H1 (cell line): Measurements from ENCODE around the gene ADAM19. TPM values are rescaled to one million over a fixed set of nuclear protein-coding genes. Genes with fewer than 3 reads are reported as not detected.

Experiments
- CTCF ChIA-PET: fragments of 300-600 bp; sonication (Branson Sonifier 250); formaldehyde crosslinking; loops from one replicate; lab custom pipeline; 2021; ENCODE audit not compliant: partially characterized antibody; lab: Charles Lee
- POLR2A ChIA-PET: fragments of 300-600 bp; sonication (Branson Sonifier 250); formaldehyde crosslinking; loops from one replicate; lab custom pipeline; 2021; ENCODE audit warnings: inconsistent platforms; ENCODE audit not compliant: partially characterized antibody; lab: Charles Lee
- DNase-seq, 2 experiments: peaks; one replicate each; pipeline versions ENCODE4 v3.0.0 to v3.0.0-alpha.2; 2010 to 2022; ENCODE audit warnings: low spot score in 2 of 2, low read depth in 1 of 2, mixed read lengths in 1 of 2
- FAIRE-seq: peaks from 2 replicates; lab custom pipeline; 2011; peaks lifted over from hg19 to GRCh38; lab: Jason Lieb, UNC
- H2AFZ ChIP-seq: 2 replicates; pipeline ENCODE4 v1.8.1; 2012; ENCODE audit warnings: low read length, inconsistent platforms
- H2AK5ac ChIP-seq: 2 replicates; pipeline ENCODE4 v1.6.1; 2013; ENCODE audit warnings: low read depth, low read length
- H2BK120ac ChIP-seq: replicated peaks from 2 replicates; pipeline ENCODE3; 2013; ENCODE audit warnings: low read depth, low read length, inconsistent platforms
- H2BK12ac ChIP-seq: 2 replicates; pipeline ENCODE4 v1.6.1; 2013; ENCODE audit warnings: low read depth, low read length
- H2BK15ac ChIP-seq: 2 replicates; pipeline ENCODE4 v1.6.1; 2013; ENCODE audit warnings: low read length
- H2BK20ac ChIP-seq: 2 replicates; pipeline ENCODE4 v1.6.1; 2013; ENCODE audit warnings: low read length
- H2BK5ac ChIP-seq: 2 replicates; pipeline ENCODE4 v1.6.1; 2013; ENCODE audit warnings: low read depth, low read length
- H3K14ac ChIP-seq: 2 replicates; pipeline ENCODE4 v1.6.1; 2013; ENCODE audit warnings: inconsistent platforms; ENCODE audit not compliant: insufficient read length
- H3K18ac ChIP-seq: 2 replicates; pipeline ENCODE4 v1.6.1; 2013; ENCODE audit warnings: low read length; ENCODE audit errors: extremely low read depth
- H3K23ac ChIP-seq: 2 replicates; pipeline ENCODE4 v1.6.1; 2013; ENCODE audit warnings: inconsistent platforms; ENCODE audit not compliant: insufficient read length
- H3K23me2 ChIP-seq: 2 replicates; pipeline ENCODE4 v1.6.1; 2013; ENCODE audit warnings: low read depth, low read length
- H3K27ac ChIP-seq: 2 replicates; pipeline ENCODE4 v1.6.1; 2011; ENCODE audit warnings: low read depth, low read length, inconsistent platforms
- H3K27me3 ChIP-seq, 4 experiments: replicated peaks in 1 of 4; 1 replicate in 1 of 4; 2 replicates in 3 of 4; pipeline versions ENCODE4 v1.6.1 to v1.8.1; 2011 to 2013; ENCODE audit warnings: low read length in 3 of 4, mild to moderate bottlenecking in 3 of 4, inconsistent platforms in 2 of 4, mixed read lengths in 2 of 4, moderate library complexity in 1 of 4; ENCODE audit not compliant: control insufficient read depth in 3 of 4, insufficient read depth in 3 of 4; ENCODE audit errors: extremely low read depth in 1 of 4
- H3K36me3 ChIP-seq, 4 experiments: 2 replicates each; pipeline versions ENCODE4 v1.6.1 to v1.8.1; 2011 to 2013; ENCODE audit warnings: mild to moderate bottlenecking in 4 of 4, low read length in 3 of 4, moderate library complexity in 2 of 4, control low read depth in 1 of 4, inconsistent platforms in 1 of 4; ENCODE audit not compliant: insufficient read depth in 4 of 4, control insufficient read depth in 2 of 4
- H3K4ac ChIP-seq: replicated peaks from 2 replicates; pipeline ENCODE3; 2013; ENCODE audit warnings: low read length, low read depth, mixed read lengths, inconsistent platforms; ENCODE audit not compliant: insufficient read length
- H3K4me1 ChIP-seq, 4 experiments: replicated peaks in 1 of 4; 1 replicate in 1 of 4; 2 replicates in 3 of 4; pipeline versions ENCODE4 v1.6.1 to v1.8.1; 2011 to 2013; ENCODE audit warnings: low read length in 3 of 4, inconsistent platforms in 2 of 4, mixed read lengths in 1 of 4; ENCODE audit not compliant: insufficient read depth in 4 of 4, control insufficient read depth in 3 of 4
- H3K4me2 ChIP-seq, 2 experiments: 2 replicates each; pipeline versions ENCODE4 v1.6.1 to v1.8.1; 2011 to 2013; ENCODE audit warnings: low read depth in 2 of 2, low read length in 2 of 2, control low read depth in 1 of 2, inconsistent platforms in 1 of 2, mild to moderate bottlenecking in 1 of 2; ENCODE audit not compliant: insufficient read depth in 1 of 2
- H3K4me3 ChIP-seq, 4 experiments: fragments of 200-600, 300-600 bp in 1 of 4; sonication (generic), shearing (Covaris generic), sonication (Bioruptor Twin) in 1 of 4; 2 replicates each; pipeline versions ENCODE4 v1.5.1 to v1.8.1; 2011 to 2016; ENCODE audit warnings: low read length in 4 of 4, low read depth in 3 of 4, control low read depth in 2 of 4, inconsistent platforms in 2 of 4, mild to moderate bottlenecking in 2 of 4, mixed read lengths in 1 of 4, moderate library complexity in 1 of 4; ENCODE audit not compliant: insufficient read depth in 2 of 4; ENCODE audit errors: extremely low read depth in 1 of 4
- H3K56ac ChIP-seq: replicated peaks from 2 replicates; pipeline ENCODE3; 2013; ENCODE audit warnings: low read depth, mild to moderate bottlenecking, mixed read lengths, low read length, inconsistent platforms; ENCODE audit not compliant: insufficient read length
- H3K79me1 ChIP-seq: 2 replicates; pipeline ENCODE4 v1.6.1; 2013; ENCODE audit warnings: low read depth, low read length, control low read depth
- H3K79me2 ChIP-seq, 2 experiments: 2 replicates each; pipeline versions ENCODE4 v1.6.1 to v1.8.1; 2012 to 2013; ENCODE audit warnings: low read length in 2 of 2, mild to moderate bottlenecking in 2 of 2, inconsistent platforms in 1 of 2; ENCODE audit not compliant: insufficient read depth in 2 of 2, control insufficient read depth in 1 of 2
- H3K9ac ChIP-seq, 4 experiments: replicated peaks in 1 of 4; 1 replicate in 1 of 4; 2 replicates in 3 of 4; pipeline versions ENCODE4 v1.6.1 to v1.8.1; 2011 to 2013; ENCODE audit warnings: low read depth in 3 of 4, low read length in 3 of 4, control low read depth in 2 of 4, mild to moderate bottlenecking in 2 of 4, moderate library complexity in 2 of 4, inconsistent platforms in 1 of 4; ENCODE audit errors: extremely low read depth in 1 of 4
- H3K9me3 ChIP-seq, 2 experiments: 2 replicates each; pipeline versions ENCODE4 v1.6.1 to v1.8.1; 2012 to 2013; ENCODE audit warnings: mild to moderate bottlenecking in 2 of 2, moderate library complexity in 2 of 2, control low read depth in 1 of 2, inconsistent platforms in 1 of 2, low read depth in 1 of 2, low read length in 1 of 2, mixed read lengths in 1 of 2; ENCODE audit not compliant: insufficient read depth in 2 of 2
- H4K20me1 ChIP-seq, 2 experiments: replicated peaks in 1 of 2; 2 replicates each; pipeline versions ENCODE3 to v1.8.1; 2011 to 2013; ENCODE audit warnings: inconsistent platforms in 2 of 2, low read length in 2 of 2, mild to moderate bottlenecking in 1 of 2; ENCODE audit not compliant: insufficient read depth in 2 of 2, control insufficient read depth in 1 of 2
- H4K5ac ChIP-seq: 2 replicates; pipeline ENCODE4 v1.6.1; 2013; ENCODE audit warnings: low read length, low read depth, mixed read lengths, inconsistent platforms; ENCODE audit not compliant: insufficient read length
- H4K8ac ChIP-seq: 2 replicates; pipeline ENCODE4 v1.8.0; 2013; ENCODE audit warnings: mild to moderate bottlenecking, moderate library complexity, low read length, inconsistent platforms; ENCODE audit not compliant: insufficient read depth; ENCODE audit errors: extremely low read depth
- H4K91ac ChIP-seq: replicated peaks from 2 replicates; pipeline ENCODE3; 2013; ENCODE audit warnings: low read length, mixed read lengths, inconsistent platforms; ENCODE audit not compliant: insufficient read length
- EGR1 ChIP-seq: IDR thresholded peaks from 2 replicates; pipeline ENCODE4 v1.6.1; 2011; ENCODE audit warnings: low read depth, low read length, borderline replicate concordance
- KDM1A ChIP-seq: fragments of 200-600, 300-600 bp; sonication (generic); IDR thresholded peaks from 2 replicates; pipeline ENCODE4 v1.7.1; 2016; ENCODE audit warnings: mild to moderate bottlenecking, low read length, borderline replicate concordance
- KDM5A ChIP-seq: fragments of 200-600 bp; IDR thresholded peaks from 2 replicates; pipeline ENCODE4 v1.7.1; 2012; ENCODE audit warnings: mild to moderate bottlenecking, low read length, inconsistent platforms, mixed read lengths
- POLR2AphosphoS5 ChIP-seq: IDR thresholded peaks from 2 replicates; pipeline ENCODE4 v1.6.1; 2011; ENCODE audit warnings: low read depth, low read length
- SIX5 ChIP-seq: IDR thresholded peaks from 2 replicates; pipeline ENCODE4 v1.6.1; 2011; ENCODE audit warnings: mild to moderate bottlenecking, low read depth, low read length
- TEAD4 ChIP-seq: IDR thresholded peaks from 2 replicates; pipeline ENCODE4 v1.6.1; 2012; ENCODE audit warnings: low read depth, low read length, inconsistent platforms, mixed read lengths
- WGBS, 2 experiments: shearing (Covaris generic) in 1 of 2; methylation state at CpG; one replicate each; pipeline versions ENCODE4 v1.1.6 to v1.1.7; 2013 to 2015; ENCODE audit warnings: low lambda C conversion rate in 2 of 2, mixed read lengths in 2 of 2, inconsistent platforms in 1 of 2, low coverage in 1 of 2, missing lambda C conversion rate in 1 of 2; ENCODE audit not compliant: insufficient replicate concordance in 2 of 2, insufficient coverage in 1 of 2, insufficient read length in 1 of 2; ENCODE audit errors: extremely low coverage in 1 of 2, missing lambda C conversion rate in 1 of 2; 5-methylcytosine and 5-hydroxymethylcytosine counted together
- polyA plus RNA-seq, 7 experiments: library from polyadenylated mRNA; depleted of rRNA in 3 of 7; stranded (reverse) in 5 of 7; unstranded in 2 of 7; fragments of >200 nt in 5 of 7; fragments of 200-250 nt in 2 of 7; gene quantifications; 1 replicate in 5 of 7; 2 replicates in 1 of 7; 4 replicates in 1 of 7; pipeline versions ENCODE4 v1.2.1 to v1.2.3, GENCODE V29; 2011 to 2013; ENCODE audit warnings: missing spikeins in 2 of 7, mixed read lengths in 2 of 7
- total RNA-seq: library from RNA; stranded (reverse); fragmentation: NEBNext Ultra II Directional; extraction: Animal tissue kit (Norgen Biotek cat#: 25700); gene quantifications from 2 replicates; pipeline ENCODE4 v1.2.1, GENCODE V29; 2021

Gene ADAM19
- total and polyA plus RNA-seq, 2 of the 8 experiments (the other 6 are each of a cell fraction or from before 2014, with no cell fraction given): 6.5 to 22.7 TPM

GRCh38 chr5:157457391-157457790 lies 118.2 kb downstream of the ADAM19 start:
- POLR2A ChIA-PET: no interaction called here
- Histone ChIP-seq H4K5ac (no peak overlapping the region), H3K4me2 (no peak overlapping the region), H2BK20ac (no peak overlapping the region), H4K8ac (no peak overlapping the region), H3K36me3 (no peaks in the 10 kb centered on the region), H2BK12ac (no peak overlapping the region), H2AFZ (no peak overlapping the region), H3K56ac (no peak overlapping the region), H3K9me3 (no peaks in the 10 kb centered on the region), H3K27me3 (peaks cover 9 to 30% (median 21%) of the 10 kb centered on the region in 4 experiments), H3K23me2 (peaks cover 8% of the 10 kb centered on the region; the same call in 1 of the 2 replicates), H3K4me1 (peaks cover 0 to 5% (median 4%) of the 10 kb centered on the region in 4 experiments; a peak in 6 of 7 replicates), H3K14ac (no peak overlapping the region), H2BK5ac (no peak overlapping the region), H3K79me2 (no peaks in the 10 kb centered on the region), H3K9ac (no peak overlapping the region), H3K4me3 (no peak overlapping the region), H4K91ac (no peak overlapping the region), H2AK5ac (no peak overlapping the region), H3K79me1 (no peaks in the 10 kb centered on the region), H3K27ac (no peak overlapping the region), H2BK15ac (no peak overlapping the region), H3K18ac (no peak overlapping the region), H4K20me1 (no peaks in the 10 kb centered on the region), H3K4ac (no peak overlapping the region), H2BK120ac (no peak overlapping the region), H3K23ac (no peak overlapping the region)
- DNase-seq: peak in 1 of 2 experiments; percentile 11
- CTCF ChIA-PET: interaction anchor here (1.2 to 10.0 kb wide), 5 partner anchors 14 to 115 kb away, joined by 3 to 112 read pairs (median 10); no protein-coding TSS in a partner anchor
- TF ChIP-seq SIX5: no peak
- TF ChIP-seq EGR1: no peak
- TF ChIP-seq TEAD4: no peak
- no peak for TF ChIP-seq POLR2AphosphoS5
- no peak for TF ChIP-seq KDM5A
- TF ChIP-seq KDM1A: no peak
- 86% methylated on average over 5 of the region's 5 CpGs; no CpG with 5 or more reads in 1 of the 2 experiments for WGBS, 2 experiments
- FAIRE-seq: no peak
